H54 (cell line): Measurements from ENCODE around the gene SRRM4.

ENCODE experiments used
- DNase-seq: peaks from one replicate; pipeline ENCODE4 v3.0.0; 2011; ENCODE audit warnings: low spot score, mixed read lengths; ENCODE audit not compliant: insufficient read length
- FAIRE-seq: peaks from 3 replicates; lab custom pipeline; 2011; peaks lifted over from hg19 to GRCh38; lab: Jason Lieb, UNC
- POLR2A ChIP-seq: IDR thresholded peaks from 2 replicates; pipeline ENCODE4 v1.6.1; 2011; ENCODE audit warnings: low read depth, mild to moderate bottlenecking, low read length

SRRM4 gene

GRCh38 chr12:119204671-119205285 is 223.4 kb downstream of the SRRM4 start:
- no peak for TF ChIP-seq POLR2A
- FAIRE-seq (no peak), DNase-seq (no peak)

- FAIRE-seq (no peak), DNase-seq (no peak)
- TF ChIP-seq POLR2A = no peak
Observed at GRCh38 chr12:119206348-119207062, 225.2 kb downstream of the SRRM4 start.

GRCh38 chr12:119207063-119207560 is 225.8 kb downstream of the SRRM4 start:
- no peak for FAIRE-seq
- DNase-seq = no peak
- no peak for TF ChIP-seq POLR2A

- DNase-seq (peak; percentile 36), FAIRE-seq (no peak)
- no peak for TF ChIP-seq POLR2A
Observed at GRCh38 chr12:119208626-119209061, 227.3 kb downstream of the SRRM4 start.

GRCh38 chr12:119211884-119212283 is 230.5 kb downstream of the SRRM4 start:
- no peak for TF ChIP-seq POLR2A
- FAIRE-seq (no peak), DNase-seq (no peak)
